Heart left ventricle (tissue), 16 donors: ENCODE measurements around the gene S100B. TPM values are rescaled to one million over a fixed set of nuclear protein-coding genes. Genes with fewer than 3 reads are reported as not detected.
"Not testable (repeated sequence)": the region's sequence is repeated elsewhere in the genome, so short reads cannot be mapped to it uniquely, and the experiment has no call there.

Experiments
- ATAC-seq, 4 donors: fragments of 200-7000 bp; cut with Tn5 transposase; one replicate each; pipeline ENCODE4 v1.9.1; 2020 to 2022; ENCODE audit warnings: moderate library complexity in 4 of 4, mild to moderate bottlenecking in 3 of 4, moderate number of reproducible peaks in 1 of 4
- DNase-seq, 5 donors: peaks; one replicate each; pipeline ENCODE4 v3.0.0-alpha.2; 2020
- H3K27ac ChIP-seq, 12 donors: fragments of 200-600 bp; sonication (generic) in 4 of 12; one replicate each; pipeline versions ENCODE4 v1.5.0 to v1.8.0; 2016 to 2022; ENCODE audit warnings: mild to moderate bottlenecking in 2 of 12
- H3K27me3 ChIP-seq, 9 donors: fragments of 200-600 bp; sonication (generic) in 2 of 9; one replicate each; pipeline versions ENCODE4 v1.5.1 to v1.8.0; 2016 to 2022; ENCODE audit warnings: mild to moderate bottlenecking in 3 of 9
- H3K36me3 ChIP-seq, 9 donors: fragments of 200-600 bp; sonication (generic) in 2 of 9; one replicate each; pipeline versions ENCODE4 v1.5.0 to v1.8.0; 2018 to 2022; ENCODE audit warnings: mild to moderate bottlenecking in 2 of 9
- H3K4me1 ChIP-seq, 12 donors: fragments of 200-600 bp; sonication (generic) in 4 of 12; one replicate each; pipeline versions ENCODE4 v1.5.0 to v1.8.0; 2016 to 2022; ENCODE audit warnings: mild to moderate bottlenecking in 3 of 12
- H3K4me3 ChIP-seq, 12 donors: fragments of 200-600 bp; sonication (generic) in 4 of 12; one replicate each; pipeline versions ENCODE4 v1.5.0 to v1.8.0; 2017 to 2022; ENCODE audit warnings: mild to moderate bottlenecking in 9 of 12, moderate library complexity in 4 of 12
- H3K9me3 ChIP-seq, 12 donors: fragments of 200-600 bp; sonication (generic) in 4 of 12; one replicate each; pipeline versions ENCODE4 v1.5.0 to v1.8.0; 2016 to 2022; ENCODE audit warnings: mild to moderate bottlenecking in 1 of 12
- CTCF ChIP-seq, 12 donors: fragments of 200-600 bp; sonication (generic) in 4 of 12; IDR thresholded peaks; one replicate each; pipeline versions ENCODE4 v1.5.0 to v1.8.0; 2018 to 2022; ENCODE audit warnings: antibody characterized with exemption in 12 of 12, mild to moderate bottlenecking in 5 of 12
- POLR2A ChIP-seq, 2 donors: fragments of 450-650 bp; IDR thresholded peaks; one replicate each; pipeline ENCODE4 v1.6.1; 2017; ENCODE audit warnings: antibody characterized with exemption in 2 of 2, mild to moderate bottlenecking in 2 of 2, moderate library complexity in 2 of 2
- WGBS, 4 donors: extraction: QIAGEN DNeasy Blood & Tissue Kit in 2 of 4; methylation state at CpG; one replicate each; pipeline versions ENCODE4 v1.1.5 to v1.1.7; 2013 to 2018; 5-methylcytosine and 5-hydroxymethylcytosine counted together
- intact Hi-C, 10 donors: fragments of 100-400 bp; cut with DNase I; formaldehyde crosslinking; loops; one replicate each; pipeline versions ENCODE4 v1.11.1 to v1.14.2; 2022
- polyA plus RNA-seq, 2 donors: library from polyadenylated mRNA; stranded (reverse); fragments of 200-250 nt; gene quantifications; one replicate each; pipeline ENCODE4 v1.2.3, GENCODE V29; 2013
- total RNA-seq, 9 donors: library from RNA; depleted of rRNA in 2 of 9; stranded (reverse); fragments of >200 nt in 2 of 9; fragmentation: NEBNext Ultra II Directional in 3 of 9; extraction: Animal tissue kit (Norgen Biotek cat#: 25700) in 3 of 9; gene quantifications; one replicate each; pipeline versions ENCODE4 v1.1.0 to v1.2.4, GENCODE V29; 2016 to 2023
- donor health status: ischemic (EF 13 %, LVEDD 7.1; RV severe dilation, severe dysfunction).
- donor health status: healthy with polysubstance abuse.
- donor health status: DM: no; HTN: yes; CAD: no.
- donor health status: DM: no; HTN: no; CAD: no.
- donor health status: ischemic (EF 25% LVEDD 6.9; RV normal size, moderate dysfunction).
- donor health status: ischemic (EF 25% LVEDD 5.7; RV mildly dilated, moderate dysfunction).
- donor health status: healthy.
- donor health status: DM: yes; HTN: yes; CAD: no.
- donor health status: ischemic (EF 35%, LVEDD 5.7; RV mildly dilated, moderate dysfunction).
- donor health status: nonischemic (EF 11% LVEDD 7.7; RV severe dilation, severe dysfunction).
- donor health status: DM: yes; HTN: yes; CAD: no.
- donor health status: PGD.
- donor health status: ischemic (EF 29% LVEDD 5.4; RV normal size, mild dysfunction).
- donor health status: nonischemic (EF 23%, LVEDD 6.1; RV moderate dilation, normal function).

S100B gene
- total and polyA plus RNA-seq, 11 donors = 0.49 to 36.3 (median 3.3) TPM

- H3K27ac ChIP-seq = no peak overlapping the region
- no peaks in the 10 kb centered on the region for H3K36me3 ChIP-seq
- no peaks in the 10 kb centered on the region for H3K27me3 ChIP-seq
- no peak overlapping the region for H3K4me3 ChIP-seq
- 70 to 83% (median 79%) methylated on average over 8 of the region's 8 CpGs for WGBS, 4 donors
- DNase-seq = no peak
- H3K9me3 ChIP-seq = peaks cover 0 to 43% (median 10%) of the 10 kb centered on the region in 12 donors
- no peak for ATAC-seq
- intact Hi-C loops = no loop called here
- peaks cover 0 to 14% (median 9%) of the 10 kb centered on the region in 12 donors for H3K4me1 ChIP-seq
- TF ChIP-seq POLR2A (IDR thresholded peaks at IDR 0.05) = no peak
- TF ChIP-seq CTCF (IDR thresholded peaks at IDR 0.05) = no peak
These were observed 10.6 kb downstream of the S100B start for GRCh38 chr21:46594276-46594675.

- Histone ChIP-seq H3K9me3 (peaks cover 0 to 63% (median 3%) of the 10 kb centered on the region in 12 donors), H3K4me3 (no peak overlapping the region), H3K27me3 (no peaks in the 10 kb centered on the region), H3K27ac (no peak overlapping the region), H3K36me3 (peaks cover 0 to 23% (median 6%) of the 10 kb centered on the region in 9 donors), H3K4me1 (no peaks in the 10 kb centered on the region)
- no peak for ATAC-seq
- TF ChIP-seq POLR2A (IDR thresholded peaks at IDR 0.05) = no peak
- TF ChIP-seq CTCF (IDR thresholded peaks at IDR 0.05) = no peak
- WGBS, 4 donors = 84 to 93% (median 87%) methylated on average over 7 of the region's 7 CpGs
- DNase-seq = no peak
- intact Hi-C loops = no loop called here
These were observed 19.5 kb downstream of the S100B start for GRCh38 chr21:46585191-46585953.

- H3K4me3 ChIP-seq = no peak overlapping the region
- H3K9me3 ChIP-seq = peaks cover 0 to 78% (median 7%) of the 10 kb centered on the region in 12 donors
- H3K4me1 ChIP-seq = no peaks in the 10 kb centered on the region
- peaks cover 0 to 29% (median 6%) of the 10 kb centered on the region in 9 donors for H3K36me3 ChIP-seq
- no peak overlapping the region for H3K27ac ChIP-seq
- DNase-seq (no peak), ATAC-seq (no peak)
- H3K27me3 ChIP-seq = no peaks in the 10 kb centered on the region
- WGBS, 4 donors = 95 to 100% (median 98%) methylated on average over 5 of the region's 5 CpGs
- TF ChIP-seq POLR2A (IDR thresholded peaks at IDR 0.05) = no peak
- TF ChIP-seq CTCF (IDR thresholded peaks at IDR 0.05) = no peak
- intact Hi-C loops = no loop called here
These were observed 23.0 kb downstream of the S100B start for GRCh38 chr21:46581780-46582307.

- ATAC-seq, H3K27me3 ChIP-seq, H3K4me3 ChIP-seq, H3K27ac ChIP-seq, H3K4me1 ChIP-seq, intact Hi-C loops, DNase-seq: not testable (repeated sequence)
- 96 to 100% (median 97%) methylated on average over 2 of the region's 2 CpGs for WGBS, 4 donors
- peaks cover 0 to 29% (median 6%) of the 10 kb centered on the region in 9 donors for H3K36me3 ChIP-seq
- H3K9me3 ChIP-seq = peaks cover 0 to 65% (median 7%) of the 10 kb centered on the region in 12 donors
These were observed 25.5 kb downstream of the S100B start for GRCh38 chr21:46579394-46579793.

- ATAC-seq, DNase-seq, H3K4me3 ChIP-seq, H3K27ac ChIP-seq, intact Hi-C loops, H3K27me3 ChIP-seq, H3K4me1 ChIP-seq: not testable (repeated sequence)
- Histone ChIP-seq H3K36me3 (peaks cover 0 to 35% (median 10%) of the 10 kb centered on the region in 9 donors), H3K9me3 (peaks cover 0 to 64% (median 9%) of the 10 kb centered on the region in 12 donors)
- WGBS, 4 donors = 95 to 100% (median 97%) methylated on average over 5 of the region's 5 CpGs
These were observed 27.1 kb downstream of the S100B start for GRCh38 chr21:46577786-46578185.
